SH-SY5Y (cell line): ENCODE data around the gene RARRES2.

ENCODE experiments used
- GATA2 ChIP-seq: IDR thresholded peaks from 2 replicates; pipeline ENCODE4 v1.6.1; 2011; ENCODE audit warnings: mild to moderate bottlenecking, low read depth, low read length
- GATA3 ChIP-seq: IDR thresholded peaks from 2 replicates; pipeline ENCODE4 v1.6.1; 2011; ENCODE audit warnings: low read depth, mild to moderate bottlenecking, low read length, moderate library complexity

DNA sequence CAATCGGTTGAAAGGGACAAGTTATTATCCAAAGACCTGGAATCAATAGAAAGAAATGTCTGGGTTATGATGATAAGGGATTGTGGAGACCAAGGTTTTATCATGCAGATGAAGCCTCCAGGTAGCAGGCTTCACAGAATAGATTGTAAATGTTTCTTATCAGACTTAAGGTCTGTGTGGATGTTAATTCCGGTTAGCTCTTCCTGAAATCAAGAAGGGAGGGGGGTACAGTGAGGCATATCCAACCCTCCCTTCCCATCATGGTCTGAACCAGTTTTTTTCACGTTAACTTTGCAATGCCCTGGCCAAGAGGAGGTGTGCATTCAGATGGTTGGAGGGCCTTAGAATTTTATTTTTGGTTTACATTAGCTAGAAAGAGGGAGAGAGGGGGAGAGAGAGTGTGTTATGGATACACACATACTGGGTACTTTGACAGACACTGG is 28.0 kb downstream of the RARRES2 start:
- TF ChIP-seq GATA3 (no peak), GATA2 (no peak)
